ENCODE data around the gene RALGPS2. TPM values are rescaled to one million over a fixed set of nuclear protein-coding genes. Genes with fewer than 3 reads are reported as not detected.

RALGPS2 gene
- total RNA-seq, 1 donor = 74.7 TPM

GRCh38 chr1:178964469-178965330 lies 239.7 kb downstream of the RALGPS2 start:
- TF ChIP-seq CTCF (IDR thresholded peaks at IDR 0.05; ENCODE audit: insufficient read depth, low read length) = no peak
- no peak for DNase-seq (ENCODE audit: low read depth)
- H3K4me3 ChIP-seq (ENCODE audit: low read depth, low read length) = no peak overlapping the region

- no peak overlapping the region for H3K4me3 ChIP-seq (ENCODE audit: low read depth, low read length)
- DNase-seq (ENCODE audit: low read depth) = no peak
- no peak for TF ChIP-seq CTCF (IDR thresholded peaks at IDR 0.05; ENCODE audit: insufficient read depth, low read length)
Measured at GRCh38 chr1:178966312-178966711, 241.3 kb downstream of the RALGPS2 start.

- no peak for DNase-seq (ENCODE audit: low read depth)
- no peak for TF ChIP-seq CTCF (IDR thresholded peaks at IDR 0.05; ENCODE audit: insufficient read depth, low read length)
- H3K4me3 ChIP-seq (ENCODE audit: low read depth, low read length) = no peak overlapping the region
Measured at GRCh38 chr1:178969226-178969987, 244.4 kb downstream of the RALGPS2 start.

- no peak overlapping the region for H3K4me3 ChIP-seq (ENCODE audit: low read depth, low read length)
- no peak for DNase-seq (ENCODE audit: low read depth)
- TF ChIP-seq CTCF (IDR thresholded peaks at IDR 0.05; ENCODE audit: insufficient read depth, low read length) = no peak
Measured at GRCh38 chr1:178970184-178970583, 245.1 kb downstream of the RALGPS2 start.

Small RNA genes lying within 50 kb of the gene (small RNA-seq; reads per million reads assigned to genes)
- gene MIR4424 (not detected), gene RF00092 (not detected)

Other genes starting within 250 kb of the RALGPS2 start
- not detected in 2 replicates for gene CLEC20A, start 228.3 kb upstream of the RALGPS2 start, total RNA-seq (ENCODE audit: low replicate concordance)
- gene TEX35, start 212.1 kb upstream of the RALGPS2 start, total RNA-seq (ENCODE audit: low replicate concordance) = not detected in 2 replicates
- gene ANGPTL1, start 145.8 kb downstream of the RALGPS2 start, total RNA-seq (ENCODE audit: low replicate concordance) = 6.0 and 6.6 TPM in 2 replicates